G401.6 (cell line): ENCODE data around the gene ATAD3C.
"Not testable (repeated sequence)": the region's sequence is repeated elsewhere in the genome, so short reads cannot be mapped to it uniquely, and the experiment has no call there.

Source experiments
- FAIRE-seq: peaks from 2 replicates; lab custom pipeline; 2012; peaks lifted over from hg19 to GRCh38; lab: Jason Lieb, UNC

Gene ATAD3C

GRCh38 chr1:1479547-1480487 lies 30.3 kb downstream of the ATAD3C start:
- FAIRE-seq: no peak

- not testable (repeated sequence) for FAIRE-seq
Observed at GRCh38 chr1:1480488-1480867, 31.0 kb downstream of the ATAD3C start.

GRCh38 chr1:1481811-1482210 lies 32.3 kb downstream of the ATAD3C start:
- not testable (repeated sequence) for FAIRE-seq

- no peak for FAIRE-seq
Observed at GRCh38 chr1:1482856-1483255, 33.4 kb downstream of the ATAD3C start.

GRCh38 chr1:1483714-1484113 lies 34.2 kb downstream of the ATAD3C start:
- FAIRE-seq: no peak

GRCh38 chr1:1484976-1485750 lies 35.7 kb downstream of the ATAD3C start:
- FAIRE-seq: not testable (repeated sequence)

- not testable (repeated sequence) for FAIRE-seq
Observed at GRCh38 chr1:1485755-1486317, 36.3 kb downstream of the ATAD3C start.

- FAIRE-seq: no peak
Observed at GRCh38 chr1:1487701-1488100, 38.2 kb downstream of the ATAD3C start.

GRCh38 chr1:1489231-1489630 lies 39.7 kb downstream of the ATAD3C start:
- no peak for FAIRE-seq

GRCh38 chr1:1489861-1490260 lies 40.4 kb downstream of the ATAD3C start:
- no peak for FAIRE-seq

GRCh38 chr1:1490633-1491230 lies 41.2 kb downstream of the ATAD3C start:
- FAIRE-seq: no peak

- no peak for FAIRE-seq
Observed at GRCh38 chr1:1491601-1492000, 42.1 kb downstream of the ATAD3C start.

- FAIRE-seq: not testable (repeated sequence)
Observed at GRCh38 chr1:1494311-1494710, 44.8 kb downstream of the ATAD3C start.

- not testable (repeated sequence) for FAIRE-seq
Observed at GRCh38 chr1:1495461-1495975, 46.0 kb downstream of the ATAD3C start.

GRCh38 chr1:1504777-1505365 lies 55.4 kb downstream of the ATAD3C start:
- not testable (repeated sequence) for FAIRE-seq

- not testable (repeated sequence) for FAIRE-seq
Observed at GRCh38 chr1:1505366-1505798, 55.9 kb downstream of the ATAD3C start.

- not testable (repeated sequence) for FAIRE-seq
Observed at GRCh38 chr1:1505801-1506200, 56.3 kb downstream of the ATAD3C start.

GRCh38 chr1:1507305-1507704 lies 57.8 kb downstream of the ATAD3C start:
- FAIRE-seq: no peak

- FAIRE-seq: not testable (repeated sequence)
Observed at GRCh38 chr1:1508775-1509464, 59.4 kb downstream of the ATAD3C start.

GRCh38 chr1:1509465-1509850 lies 60.0 kb downstream of the ATAD3C start:
- not testable (repeated sequence) for FAIRE-seq

- FAIRE-seq: no peak
Observed at GRCh38 chr1:1510912-1511532, 61.5 kb downstream of the ATAD3C start.
